GM19438 (cell line): ENCODE measurements around the gene TCP11L2.
"Not testable (repeated sequence)": the region's sequence is repeated elsewhere in the genome, so short reads cannot be mapped to it uniquely, and the experiment has no call there.

Experiments used
- ATAC-seq: cut with Tn5 transposase; IDR thresholded peaks from one replicate; pipeline ENCODE4 v1.9.1; 2021; ENCODE audit warnings: low read depth; ENCODE audit not compliant: unreplicated experiment

Gene TCP11L2

GRCh38 chr12:106333756-106334155 lies 31.2 kb downstream of the TCP11L2 start:
- ATAC-seq, result no peak

GRCh38 chr12:106341086-106341877 lies 38.7 kb downstream of the TCP11L2 start:
- no peak for ATAC-seq

GRCh38 chr12:106342397-106343213 lies 40.1 kb downstream of the TCP11L2 start:
- no peak for ATAC-seq

- no peak for ATAC-seq
Observed at GRCh38 chr12:106343214-106343528, 40.6 kb downstream of the TCP11L2 start.

DNA sequence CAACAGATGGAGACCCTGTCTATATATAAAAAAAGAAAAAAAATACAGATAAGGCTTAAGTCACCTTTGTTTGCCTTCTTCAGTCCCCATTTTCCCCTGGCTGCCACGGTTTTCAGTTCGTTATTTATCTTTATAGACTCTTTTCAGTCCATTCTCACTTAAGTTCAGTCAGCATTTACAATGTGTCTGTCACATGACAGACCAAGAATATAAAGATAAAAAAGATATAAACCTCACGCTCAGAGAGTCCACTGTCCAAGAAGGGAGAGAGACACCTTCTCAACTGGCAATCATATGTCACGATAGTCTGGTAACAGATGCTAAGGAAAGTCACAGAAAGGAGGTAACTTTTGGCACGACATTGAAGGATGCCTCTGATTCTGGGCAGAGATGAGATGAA lies 41.6 kb downstream of the TCP11L2 start:
- ATAC-seq, result no peak

GRCh38 chr12:106345746-106346145 lies 43.2 kb downstream of the TCP11L2 start:
- ATAC-seq, result no peak

DNA sequence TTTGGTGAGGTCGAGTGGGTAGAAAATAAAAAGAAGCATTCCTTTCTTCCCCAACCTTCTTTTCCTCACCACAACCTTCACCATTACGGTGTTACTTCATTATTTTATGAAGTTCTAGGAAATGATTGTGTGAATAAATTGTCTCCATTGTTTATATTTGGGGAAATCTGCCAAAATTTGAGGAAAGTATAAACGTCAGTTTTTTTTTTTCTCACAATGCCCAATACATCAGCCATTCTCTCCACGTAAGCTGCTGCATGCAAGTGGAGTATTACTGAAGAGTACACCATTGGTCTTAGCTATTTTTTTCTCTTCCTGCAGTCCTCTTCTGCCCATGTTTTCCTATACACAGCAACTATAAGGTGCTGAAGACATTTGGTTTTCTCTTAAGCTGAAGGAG lies 45.9 kb downstream of the TCP11L2 start:
- no peak for ATAC-seq

- ATAC-seq, result no peak
Observed at GRCh38 chr12:106353175-106353574, 50.6 kb downstream of the TCP11L2 start.

DNA sequence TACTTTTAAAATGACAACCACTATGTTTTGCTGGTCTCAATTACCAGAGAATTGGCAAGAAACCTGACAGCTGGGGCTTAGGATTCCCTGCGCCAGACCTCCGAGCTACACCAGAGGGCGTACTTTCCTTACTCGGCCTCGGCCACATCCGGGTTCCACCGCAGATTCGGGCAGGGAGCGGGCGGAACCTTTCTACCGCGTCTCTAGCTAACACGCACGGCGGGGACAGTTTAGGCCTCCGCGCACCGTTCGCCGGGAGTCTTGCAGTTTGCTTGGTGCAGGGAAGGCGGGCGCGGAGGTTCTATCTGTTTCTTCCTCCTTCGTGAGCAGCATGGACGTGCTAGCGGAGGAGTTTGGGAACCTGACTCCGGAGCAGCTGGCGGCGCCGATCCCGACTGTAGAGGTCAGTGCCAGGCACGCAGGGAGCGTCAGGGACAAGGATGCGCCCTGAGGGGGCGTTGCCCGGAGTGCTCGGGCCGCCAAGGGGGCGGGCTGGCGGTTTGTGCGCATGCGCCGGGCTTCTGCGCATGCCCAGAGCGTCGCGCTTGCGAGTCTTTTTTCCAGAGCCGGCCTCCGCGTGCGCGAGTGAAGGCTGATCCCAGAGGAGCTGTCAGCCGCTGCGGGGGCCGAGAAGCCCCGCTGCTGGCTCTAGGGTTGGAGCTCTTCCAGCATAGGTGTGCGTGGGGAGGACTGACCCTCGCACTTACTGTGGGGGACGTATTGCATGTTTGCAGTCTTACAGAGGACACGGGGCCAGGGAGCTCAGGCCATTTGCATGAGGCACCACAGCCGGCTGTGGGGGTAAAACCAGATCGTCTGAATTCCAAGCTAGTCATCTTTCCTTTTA lies 55.2 kb downstream of the TCP11L2 start, which contains the start of gene POLR3B:
TSS of gene POLR3B (plus strand) at position 200 of the 847 bp plus-strand sequence. CDS start at position 332, 132 bp downstream.
- peak; percentile 88 for ATAC-seq

DNA sequence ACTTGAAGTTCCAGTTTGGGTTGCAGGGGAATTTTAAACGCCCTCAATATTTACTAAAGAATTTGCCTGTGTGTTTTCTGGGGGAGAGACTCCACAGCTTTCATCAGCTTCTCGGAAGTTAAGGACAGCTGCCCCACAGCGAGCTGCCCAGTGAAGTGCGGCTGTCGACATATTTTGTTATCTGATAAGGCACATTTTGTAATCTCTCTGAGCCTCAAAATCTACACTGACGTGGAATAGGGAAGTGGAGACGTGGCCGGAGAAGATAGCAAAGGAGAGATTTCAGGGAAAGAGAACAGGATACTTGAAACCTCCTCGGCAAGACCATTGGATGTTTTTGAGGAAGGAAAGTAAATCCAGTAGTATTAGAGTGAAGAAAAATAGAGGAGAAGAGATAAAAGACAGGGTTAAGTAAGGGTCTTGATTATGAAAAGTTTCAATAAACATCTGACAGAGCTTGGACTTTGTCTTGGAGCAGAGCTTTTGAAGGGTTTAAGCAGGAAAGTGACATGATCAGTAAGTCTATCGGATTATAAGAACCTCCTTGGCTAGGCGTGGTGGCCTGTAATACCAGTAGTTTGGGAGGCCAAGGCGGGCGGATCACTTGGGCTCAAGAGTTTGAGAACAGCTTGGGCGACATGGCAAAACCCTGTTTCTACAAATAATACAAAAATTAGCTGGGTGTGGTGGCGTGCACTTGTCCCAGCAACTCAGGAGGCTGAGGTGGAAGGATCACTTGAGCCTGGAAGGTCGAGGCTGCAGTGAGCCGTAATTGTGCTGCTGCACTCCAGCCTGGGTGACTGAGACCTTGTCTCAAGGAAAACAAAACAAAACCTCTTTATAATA lies 56.1 kb downstream of the TCP11L2 start:
- peak; percentile 17 for ATAC-seq

DNA sequence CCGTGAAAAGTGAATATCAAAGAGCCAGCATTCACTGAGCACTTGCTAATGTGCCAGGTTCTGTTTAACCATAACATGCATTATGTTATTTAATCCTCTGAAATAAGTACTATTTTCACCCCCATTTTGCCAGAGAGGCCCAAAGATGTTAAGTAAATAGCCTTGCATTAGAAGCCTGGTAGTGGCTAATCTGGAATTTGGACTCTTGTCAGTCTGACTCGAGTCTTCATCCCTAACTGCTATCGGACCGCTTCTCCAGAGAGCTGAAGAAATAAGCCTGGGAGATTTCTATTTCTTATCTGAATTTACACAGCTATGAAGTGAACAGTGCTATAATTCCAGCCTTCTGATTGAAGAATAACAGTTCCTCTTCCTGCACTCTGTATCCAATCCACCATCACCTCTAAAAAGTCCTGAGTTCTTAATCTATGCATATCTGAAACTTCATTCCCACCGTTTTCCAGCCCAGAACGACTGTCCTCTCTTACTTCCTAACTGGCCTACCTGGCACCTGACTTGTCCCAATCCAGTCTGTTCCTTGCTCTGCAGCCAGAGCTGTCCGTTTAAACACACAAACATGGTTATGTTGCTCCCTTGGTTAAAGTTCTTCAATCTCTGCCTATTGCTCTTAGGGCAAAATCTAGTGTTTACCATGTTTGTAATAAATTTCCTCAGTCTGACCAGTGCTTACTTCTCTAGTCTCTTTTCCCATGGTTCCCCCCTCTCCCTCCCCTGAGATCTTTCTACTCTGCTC lies 57.3 kb downstream of the TCP11L2 start:
- ATAC-seq, result no peak

- ATAC-seq, result no peak
Observed at GRCh38 chr12:106360400-106360994, 58.0 kb downstream of the TCP11L2 start.

- ATAC-seq, result no peak
Observed at GRCh38 chr12:106362971-106363370, 60.4 kb downstream of the TCP11L2 start.

GRCh38 chr12:106364261-106364660 lies 61.7 kb downstream of the TCP11L2 start:
- ATAC-seq, result no peak

GRCh38 chr12:106369624-106370346 lies 67.3 kb downstream of the TCP11L2 start:
- no peak for ATAC-seq

DNA sequence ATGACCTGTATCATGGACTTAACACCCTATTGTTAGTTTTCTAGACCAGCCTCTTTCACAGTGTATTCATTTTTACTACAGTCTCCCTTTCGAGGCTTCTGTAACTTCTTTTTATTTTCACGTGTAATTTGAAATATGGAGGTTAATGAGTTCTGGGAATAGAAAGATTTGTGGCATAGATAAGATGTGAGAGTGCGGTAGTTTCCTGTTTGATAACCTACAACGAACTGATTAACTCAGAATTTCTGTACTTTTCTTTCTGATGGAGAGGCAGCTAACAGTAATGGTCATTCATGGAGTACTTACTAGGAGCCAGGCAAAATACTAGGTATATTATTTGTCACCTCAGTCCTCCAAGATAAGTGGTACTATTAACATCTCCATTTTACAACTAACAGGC lies 76.3 kb downstream of the TCP11L2 start:
- no peak for ATAC-seq

- ATAC-seq, result no peak
Observed at GRCh38 chr12:106380954-106381353, 78.4 kb downstream of the TCP11L2 start.

DNA sequence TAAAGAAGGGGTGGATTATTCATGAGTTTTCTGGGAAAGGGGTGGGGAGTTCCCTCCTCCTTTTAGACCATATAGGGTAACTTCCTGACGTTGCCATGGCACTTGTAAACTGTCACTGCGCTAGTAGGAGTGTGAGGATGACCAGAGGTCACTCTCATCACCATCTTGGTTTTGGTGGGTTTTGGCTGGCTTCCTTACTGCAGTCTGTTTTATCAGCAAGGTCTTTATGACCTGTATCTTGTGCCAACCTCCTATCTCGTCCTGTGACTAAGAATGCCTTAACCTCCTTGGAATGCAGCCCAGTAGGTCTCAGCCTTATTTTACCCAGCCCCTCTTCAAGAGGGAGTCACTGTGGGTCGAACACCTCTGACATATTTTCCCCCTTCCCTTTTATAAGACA lies 79.3 kb downstream of the TCP11L2 start:
- not testable (repeated sequence) for ATAC-seq
